IMR-90 (cell line): Measurements from ENCODE around the gene RRP36. TPM values are rescaled to one million over a fixed set of nuclear protein-coding genes. Genes with fewer than 3 reads are reported as not detected.
A peak's percentile ranks its signal among the peaks of the same experiment; 100 is the strongest.

ENCODE experiments used
- ATAC-seq: fragments of 200-7000 bp; cut with Tn5 transposase; 2 replicates; pipeline ENCODE4 v1.9.1; 2020; ENCODE audit warnings: low read depth, mild to moderate bottlenecking, moderate library complexity
- BruUV-seq: library from RNA; stranded (reverse); fragments of 400-500 nt; replicated peaks from 2 replicates; lab custom pipeline; 2021; lab: Mats Ljungman, UMichigan
- CTCF ChIA-PET: fragments of 300-600 bp; formaldehyde crosslinking; extraction: SDS; loops from one replicate; lab custom pipeline; 2021; ENCODE audit warnings: antibody characterized with exemption; lab: Yijun Ruan, JAX
- POLR2A ChIA-PET: fragments of 300-600 bp; sonication (Branson Sonifier 250); formaldehyde crosslinking; loops from one replicate; lab custom pipeline; 2022; ENCODE audit warnings: antibody characterized with exemption; ENCODE audit not compliant: unreplicated experiment; lab: Charles Lee
- DNase-seq: peaks from one replicate; pipeline ENCODE4 v3.0.0; 2013
- H2AFZ ChIP-seq: replicated peaks from 2 replicates; pipeline ENCODE3; 2013; ENCODE audit warnings: low read length, mild to moderate bottlenecking; ENCODE audit not compliant: poor library complexity
- H2AK5ac ChIP-seq: 2 replicates; pipeline ENCODE4 v1.6.1; 2013; ENCODE audit warnings: low read depth, low read length, inconsistent platforms
- H2AK9ac ChIP-seq: replicated peaks from 2 replicates; pipeline ENCODE3; 2013; ENCODE audit warnings: mild to moderate bottlenecking, low read depth, low read length, moderate library complexity; ENCODE audit not compliant: poor library complexity
- H2BK120ac ChIP-seq: 2 replicates; pipeline ENCODE4 v1.6.1; 2013; ENCODE audit warnings: low read depth, low read length, inconsistent platforms
- H2BK15ac ChIP-seq: 3 replicates; pipeline ENCODE4 v1.6.1; 2013; ENCODE audit warnings: low read depth, low read length, inconsistent platforms
- H2BK20ac ChIP-seq: 2 replicates; pipeline ENCODE4 v1.6.1; 2013; ENCODE audit warnings: low read depth, mild to moderate bottlenecking, inconsistent platforms, low read length, moderate library complexity
- H2BK5ac ChIP-seq: 2 replicates; pipeline ENCODE4 v1.6.1; 2013; ENCODE audit warnings: mild to moderate bottlenecking, low read depth, low read length, inconsistent platforms; ENCODE audit not compliant: poor library complexity, severe bottlenecking
- H3K14ac ChIP-seq: replicated peaks from 2 replicates; pipeline ENCODE4 v1.6.1; 2013; ENCODE audit warnings: low read depth, low read length, inconsistent platforms
- H3K18ac ChIP-seq: 2 replicates; pipeline ENCODE4 v1.6.1; 2013; ENCODE audit warnings: low read depth, low read length, control low read depth
- H3K23ac ChIP-seq: 2 replicates; pipeline ENCODE4 v1.6.1; 2013; ENCODE audit warnings: low read depth, low read length, inconsistent platforms
- H3K27ac ChIP-seq: 2 replicates; pipeline ENCODE4 v1.5.1; 2013; ENCODE audit warnings: mild to moderate bottlenecking, control low read depth, low read length; ENCODE audit not compliant: insufficient read depth
- H3K27me3 ChIP-seq: 2 replicates; pipeline ENCODE4 v1.6.1; 2013; ENCODE audit warnings: low read length; ENCODE audit not compliant: control insufficient read depth, insufficient read depth
- H3K36me3 ChIP-seq: 2 replicates; pipeline ENCODE4 v1.6.1; 2013; ENCODE audit warnings: low read length, mixed read lengths; ENCODE audit not compliant: control insufficient read depth, insufficient read depth
- H3K4ac ChIP-seq: 2 replicates; pipeline ENCODE4 v1.6.1; 2013; ENCODE audit warnings: low read depth, low read length, inconsistent platforms
- H3K4me1 ChIP-seq: 2 replicates; pipeline ENCODE4 v1.6.1; 2013; ENCODE audit warnings: low read length, mixed read lengths; ENCODE audit not compliant: control insufficient read depth, insufficient read depth
- H3K4me2 ChIP-seq: 2 replicates; pipeline ENCODE4 v1.6.1; 2013; ENCODE audit warnings: low read depth, mild to moderate bottlenecking, control low read depth, low read length, moderate library complexity
- H3K4me3 ChIP-seq: 2 replicates; pipeline ENCODE4 v1.5.1; 2013; ENCODE audit warnings: low read depth, mild to moderate bottlenecking, control low read depth, low read length, moderate library complexity; ENCODE audit not compliant: insufficient read depth
- H3K56ac ChIP-seq: 2 replicates; pipeline ENCODE4 v1.6.1; 2013; ENCODE audit warnings: low read length, inconsistent platforms; ENCODE audit not compliant: insufficient read depth; ENCODE audit errors: extremely low read depth
- H3K79me1 ChIP-seq, 2 experiments: 2 replicates each; pipeline ENCODE4 v1.6.1; 2013; ENCODE audit warnings: low read length in 2 of 2, inconsistent platforms in 1 of 2, low read depth in 1 of 2
- H3K9ac ChIP-seq: 2 replicates; pipeline ENCODE4 v1.6.1; 2013; ENCODE audit warnings: low read depth, low read length, control low read depth
- H3K9me1 ChIP-seq: 2 replicates; pipeline ENCODE4 v1.6.1; 2013; ENCODE audit warnings: low read length, inconsistent platforms; ENCODE audit not compliant: insufficient read depth
- H3K9me3 ChIP-seq: 2 replicates; pipeline ENCODE4 v1.6.1; 2013; ENCODE audit warnings: low read length; ENCODE audit not compliant: control insufficient read depth, insufficient read depth
- H4K20me1 ChIP-seq: 2 replicates; pipeline ENCODE4 v1.6.1; 2013; ENCODE audit warnings: low read length, inconsistent platforms; ENCODE audit not compliant: insufficient read depth
- H4K5ac ChIP-seq: 2 replicates; pipeline ENCODE4 v1.6.1; 2013; ENCODE audit warnings: mild to moderate bottlenecking, low read depth, low read length, control low read depth
- H4K8ac ChIP-seq, 2 experiments: 2 replicates each; pipeline ENCODE4 v1.6.1; 2013; ENCODE audit warnings: low read depth in 2 of 2, low read length in 2 of 2, control low read depth in 1 of 2, inconsistent platforms in 1 of 2
- H4K91ac ChIP-seq: 2 replicates; pipeline ENCODE4 v1.6.1; 2013; ENCODE audit warnings: low read depth, low read length, inconsistent platforms; ENCODE audit not compliant: insufficient read depth
- MAFK ChIP-seq: IDR thresholded peaks from 2 replicates; pipeline ENCODE4 v1.6.1; 2012; ENCODE audit warnings: low read depth, low read length, improper control_type of control experiment
- MAZ ChIP-seq: IDR thresholded peaks from 2 replicates; pipeline ENCODE4 v1.6.1; 2012; ENCODE audit warnings: low read depth, mild to moderate bottlenecking, low read length, improper control_type of control experiment, moderate library complexity, borderline replicate concordance
- MXI1 ChIP-seq: IDR thresholded peaks from 2 replicates; pipeline ENCODE4 v1.6.1; 2012; ENCODE audit warnings: low read depth, mild to moderate bottlenecking, low read length, moderate library complexity, borderline replicate concordance
- POLR2A ChIP-seq: IDR thresholded peaks from 2 replicates; pipeline ENCODE4 v1.6.1; 2012; ENCODE audit warnings: mild to moderate bottlenecking, low read depth, low read length
- RAD21 ChIP-seq: IDR thresholded peaks from 2 replicates; pipeline ENCODE4 v1.6.1; 2012; ENCODE audit warnings: low read length, improper control_type of control experiment
- RFX5 ChIP-seq: IDR thresholded peaks from 2 replicates; pipeline ENCODE4 v1.8.0; 2012; ENCODE audit warnings: low read depth, mild to moderate bottlenecking, low read length, moderate library complexity
- SMC3 ChIP-seq: fragments of 150-350 bp; IDR thresholded peaks from 2 replicates; pipeline ENCODE4 v1.6.1; 2016; ENCODE audit warnings: low read depth, mild to moderate bottlenecking, antibody characterized with exemption, low read length, moderate library complexity
- WGBS, 2 experiments: methylation state at CpG; one replicate each; pipeline versions ENCODE4 v1.1.5 to v1.1.7; 2013; ENCODE audit warnings: missing lambda C conversion rate in 2 of 2; ENCODE audit not compliant: insufficient read length in 1 of 2; ENCODE audit errors: extremely low coverage in 2 of 2; 5-methylcytosine and 5-hydroxymethylcytosine counted together
- dilution Hi-C: fragments of 300-500 bp; cut with HindIII; formaldehyde crosslinking; loops from one replicate; pipeline ENCODE4 v1.14.3; 2018; ENCODE audit warnings: low sequenced_read_pairs; ENCODE audit not compliant: unreplicated experiment
- in situ Hi-C: fragments of 300-500 bp; cut with MboI; formaldehyde crosslinking; loops from 3 replicates; pipeline ENCODE4 v1.14.3; 2019; ENCODE audit warnings: low sequenced_read_pairs, inconsistent platforms, mixed read lengths
- intact Hi-C: fragments of 100-400 bp; cut with micrococcal nuclease; formaldehyde crosslinking; loops from 2 replicates; pipeline ENCODE4 v1.10.0; 2022
- polyA plus RNA-seq, 3 experiments: library from polyadenylated mRNA; depleted of rRNA; stranded (reverse); fragments of >200 nt; gene quantifications; 2 replicates each; pipeline ENCODE4 v1.2.3, GENCODE V29; 2012; ENCODE audit warnings: low replicate concordance in 1 of 3
- total RNA-seq: library from RNA; depleted of rRNA; stranded (reverse); fragments of >200 nt; gene quantifications from 2 replicates; pipeline ENCODE4 v1.2.3, GENCODE V29; 2012
- TF ChIP-seq, protein P1 (sequence below): fragments of 150-350 bp; IDR thresholded peaks from 2 replicates; pipeline ENCODE4 v1.6.1; 2016; ENCODE audit warnings: low read depth, mild to moderate bottlenecking, low read length, moderate library complexity, borderline replicate concordance

RRP36 gene
- total and polyA plus RNA-seq, 2 of the 4 experiments (the other 2 are of a cell fraction), result 54.3 to 106 TPM

DNA sequence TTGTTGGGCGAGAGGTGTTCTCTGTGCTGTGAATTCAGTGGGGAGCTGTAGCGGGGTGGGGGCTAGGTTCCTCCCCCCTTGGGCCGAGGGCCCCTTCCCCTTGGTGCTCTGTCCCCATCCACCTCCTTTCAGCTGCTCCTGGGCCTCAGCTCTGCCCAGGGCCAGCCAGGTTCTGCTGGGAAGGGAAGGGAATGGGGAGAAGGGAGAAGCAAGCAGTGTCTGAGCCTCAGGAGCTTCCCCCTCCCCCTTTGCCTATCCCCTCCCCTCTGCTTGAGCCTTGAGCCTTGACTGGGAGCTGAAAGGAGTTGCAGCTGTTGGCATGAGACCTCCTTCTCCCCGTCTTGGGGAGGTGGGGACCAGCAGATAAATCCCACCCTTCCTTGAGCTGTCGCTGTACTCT is 576 bp upstream of the RRP36 start:
- CTCF ChIA-PET, result no interaction called here
- Histone ChIP-seq H4K20me1 (peaks cover 12% of the 10 kb centered on the region), H2BK5ac (peak overlapping the region; percentile 83), H2BK120ac (peak overlapping the region; percentile 74; the same call in 1 of the 2 replicates), H2AK5ac (peak overlapping the region; percentile 59), H3K27me3 (no peaks in the 10 kb centered on the region), H2AFZ (peak overlapping the region; percentile 98), H4K5ac (peak overlapping the region; percentile 55), H3K56ac (no peak overlapping the region), H3K4me2 (peak overlapping the region; percentile 97; the same call in 1 of the 2 replicates), H3K27ac (peak overlapping the region; percentile 86), H3K79me1 (peaks cover 24 to 76% of the 10 kb centered on the region in 2 experiments), H3K4ac (peak overlapping the region; percentile 99), H2BK20ac (no peak overlapping the region), H3K18ac (no peak overlapping the region), H3K4me3 (no peak overlapping the region), H2BK15ac (no peak overlapping the region), H3K9ac (peak overlapping the region; percentile 78), H4K91ac (peak overlapping the region; percentile 97), H3K9me3 (no peaks in the 10 kb centered on the region), H3K23ac (peak overlapping the region; percentile 94), H3K9me1 (peaks cover 4% of the 10 kb centered on the region; the same call in 1 of the 2 replicates), H3K14ac (peak overlapping the region; percentile 98; the same call in 1 of the 2 replicates), H3K4me1 (peaks cover 12% of the 10 kb centered on the region), H2AK9ac (peak overlapping the region; percentile 97), H4K8ac (peak overlapping the region; percentile 88 to 99), H3K36me3 (peaks cover 42% of the 10 kb centered on the region)
- dilution Hi-C loops, result no loop called here
- POLR2A ChIA-PET, result interaction anchor here (0.6 kb wide), 3 partner anchors 39 to 248 kb away, joined by 3 read pairs; partner anchors contain the start of genes CNPY3, KLC4 and MRPL2
- BruUV-seq, result no TSS peak
- intact Hi-C loops, result no loop called here
- ATAC-seq, result peak; percentile 32
- TF ChIP-seq POLR2A, result no peak
- TF ChIP-seq MAFK, result no peak
- TF ChIP-seq MAZ, result no peak
- no peak for TF ChIP-seq MXI1
- TF ChIP-seq, protein P1, sequence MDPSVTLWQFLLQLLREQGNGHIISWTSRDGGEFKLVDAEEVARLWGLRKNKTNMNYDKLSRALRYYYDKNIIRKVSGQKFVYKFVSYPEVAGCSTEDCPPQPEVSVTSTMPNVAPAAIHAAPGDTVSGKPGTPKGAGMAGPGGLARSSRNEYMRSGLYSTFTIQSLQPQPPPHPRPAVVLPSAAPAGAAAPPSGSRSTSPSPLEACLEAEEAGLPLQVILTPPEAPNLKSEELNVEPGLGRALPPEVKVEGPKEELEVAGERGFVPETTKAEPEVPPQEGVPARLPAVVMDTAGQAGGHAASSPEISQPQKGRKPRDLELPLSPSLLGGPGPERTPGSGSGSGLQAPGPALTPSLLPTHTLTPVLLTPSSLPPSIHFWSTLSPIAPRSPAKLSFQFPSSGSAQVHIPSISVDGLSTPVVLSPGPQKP, result no peak
- TF ChIP-seq SMC3, result no peak
- TF ChIP-seq RAD21, result no peak
- TF ChIP-seq RFX5, result no peak
- DNase-seq, result no peak
- no CpG with 5 or more reads among the region's 5 CpGs for WGBS, 2 experiments
- in situ Hi-C loops, result no loop called here
